Panc1 (cell line): Measurements from ENCODE around the gene ANO9. TPM values are rescaled to one million over a fixed set of nuclear protein-coding genes. Genes with fewer than 3 reads are reported as not detected.

Experiments
- ATAC-seq: fragments of 200-7000 bp; cut with Tn5 transposase; 2 replicates; pipeline ENCODE4 v1.9.1; 2020; ENCODE audit warnings: mild to moderate bottlenecking, moderate library complexity
- BruUV-seq: library from RNA; stranded (reverse); fragments of 400-500 nt; replicated peaks from 2 replicates; lab custom pipeline; 2021; lab: Mats Ljungman, UMichigan
- CTCF ChIA-PET: fragments of 300-600 bp; sonication (Branson Sonifier 250); formaldehyde crosslinking; loops from one replicate; lab custom pipeline; 2022; ENCODE audit warnings: antibody characterized with exemption; lab: Charles Lee
- POLR2A ChIA-PET: fragments of 300-600 bp; sonication (Branson Sonifier 250); formaldehyde crosslinking; loops from one replicate; lab custom pipeline; 2022; ENCODE audit warnings: antibody characterized with exemption; lab: Charles Lee
- DNase-seq: peaks from one replicate; pipeline ENCODE4 v3.0.0-alpha.2; 2010; ENCODE audit warnings: low read depth, low spot score
- H3K27ac ChIP-seq: 2 replicates; pipeline ENCODE4 v1.5.1; 2011; ENCODE audit warnings: mild to moderate bottlenecking, low read length, inconsistent platforms
- H3K27me3 ChIP-seq: fragments of 200-500 bp; sonication (Bioruptor generic); 2 replicates; pipeline ENCODE4 v1.6.0; 2014; ENCODE audit warnings: low read length, inconsistent platforms; ENCODE audit not compliant: control insufficient read depth, insufficient read depth
- H3K36me3 ChIP-seq: fragments of 200-500 bp; sonication (Bioruptor generic); 2 replicates; pipeline ENCODE4 v1.5.1; 2014; ENCODE audit warnings: inconsistent platforms, mild to moderate bottlenecking, low read length, moderate library complexity; ENCODE audit not compliant: control insufficient read depth, insufficient read depth
- H3K4me1 ChIP-seq: 2 replicates; pipeline ENCODE4 v1.5.1; 2011; ENCODE audit warnings: inconsistent platforms, mild to moderate bottlenecking, low read length, moderate library complexity; ENCODE audit not compliant: control insufficient read depth, insufficient read depth
- H3K4me3 ChIP-seq, 2 experiments: 2 replicates each; pipeline ENCODE4 v1.5.1; 2011 to 2012; ENCODE audit warnings: low read depth in 2 of 2, low read length in 2 of 2, mild to moderate bottlenecking in 2 of 2, inconsistent platforms in 1 of 2, moderate library complexity in 1 of 2
- H3K9me3 ChIP-seq: fragments of 200-500 bp; sonication (Bioruptor generic); 2 replicates; pipeline ENCODE4 v1.5.1; 2014; ENCODE audit warnings: low read depth, mild to moderate bottlenecking, inconsistent platforms, low read length, moderate library complexity; ENCODE audit not compliant: control insufficient read depth, insufficient read depth
- CTCF ChIP-seq: fragments of 450-650 bp; IDR thresholded peaks from 2 replicates; pipeline ENCODE4 v1.5.1; 2017; ENCODE audit warnings: mild to moderate bottlenecking
- POLR2AphosphoS5 ChIP-seq: IDR thresholded peaks from 2 replicates; pipeline ENCODE4 v1.6.1; 2012; ENCODE audit warnings: mild to moderate bottlenecking, low read depth, low read length, moderate library complexity
- REST ChIP-seq, 2 experiments: IDR thresholded peaks; 2 replicates each; pipeline ENCODE4 v1.6.1; 2011 to 2012; ENCODE audit warnings: low read depth in 2 of 2, control low read depth in 1 of 2, low read length in 1 of 2, mild to moderate bottlenecking in 1 of 2, moderate library complexity in 1 of 2; ENCODE audit not compliant: insufficient read depth in 1 of 2
- SIN3A ChIP-seq: IDR thresholded peaks from 2 replicates; pipeline ENCODE4 v1.6.1; 2012; ENCODE audit warnings: low read depth, mild to moderate bottlenecking, low read length, moderate library complexity, borderline replicate concordance; ENCODE audit not compliant: insufficient read depth
- TCF7L2 ChIP-seq: IDR thresholded peaks from 2 replicates; pipeline ENCODE4 v1.6.1; 2011; ENCODE audit warnings: mild to moderate bottlenecking, low read depth, low read length, inconsistent platforms
- in situ Hi-C: cut with HindIII; loops from 2 replicates; pipeline ENCODE4 v1.10.0; 2016; ENCODE audit warnings: low sequenced_read_pairs, low pct_unique_long_range_greater_than_20kb
- intact Hi-C: fragments of 100-400 bp; cut with micrococcal nuclease; formaldehyde crosslinking; loops from one replicate; pipeline ENCODE4 v1.10.0; 2022; ENCODE audit not compliant: unreplicated experiment
- total RNA-seq: library from RNA; stranded (reverse); gene quantifications from one replicate; pipeline ENCODE4 v1.2.1, GENCODE V29; 2021; ENCODE audit not compliant: unreplicated experiment

The ANO9 gene
- total RNA-seq, 1 experiment from 2014 or later: 61.4 TPM

GRCh38 chr11:381501-382072, 60.2 kb downstream of the ANO9 start:
- Histone ChIP-seq H3K9me3 (peaks cover 5% of the 10 kb centered on the region; the same call in 1 of the 2 replicates), H3K4me1 (no peaks in the 10 kb centered on the region; the same call in 1 of the 2 replicates), H3K27ac (no peak overlapping the region), H3K36me3 (no peaks in the 10 kb centered on the region; the same call in 1 of the 2 replicates), H3K4me3 (no peak overlapping the region), H3K27me3 (no peaks in the 10 kb centered on the region)
- intact Hi-C loops (no loop called here), in situ Hi-C loops (no loop called here)
- no peak for TF ChIP-seq REST (IDR thresholded peaks at IDR 0.05; ENCODE audit: insufficient read depth in 1 of 2, low read depth in 2 of 2, low read length in 1 of 2)
- no peak for TF ChIP-seq TCF7L2
- TF ChIP-seq POLR2AphosphoS5: no peak
- no peak for TF ChIP-seq CTCF
- TF ChIP-seq SIN3A: no peak
- ATAC-seq (no peak), DNase-seq (no peak)
- ChIA-PET POLR2A (no interaction called here), CTCF (no interaction called here)
- no TSS peak for BruUV-seq

GRCh38 chr11:380996-381395, 60.8 kb downstream of the ANO9 start:
- Histone ChIP-seq H3K4me3 (no peak overlapping the region), H3K36me3 (no peaks in the 10 kb centered on the region; the same call in 1 of the 2 replicates), H3K27me3 (no peaks in the 10 kb centered on the region), H3K9me3 (no peaks in the 10 kb centered on the region), H3K4me1 (no peaks in the 10 kb centered on the region; the same call in 1 of the 2 replicates), H3K27ac (no peak overlapping the region)
- TF ChIP-seq POLR2AphosphoS5: no peak
- DNase-seq: no peak
- BruUV-seq: no TSS peak
- ATAC-seq: no peak
- in situ Hi-C loops (no loop called here), intact Hi-C loops (no loop called here)
- ChIA-PET POLR2A (no interaction called here), CTCF (no interaction called here)

DNA sequence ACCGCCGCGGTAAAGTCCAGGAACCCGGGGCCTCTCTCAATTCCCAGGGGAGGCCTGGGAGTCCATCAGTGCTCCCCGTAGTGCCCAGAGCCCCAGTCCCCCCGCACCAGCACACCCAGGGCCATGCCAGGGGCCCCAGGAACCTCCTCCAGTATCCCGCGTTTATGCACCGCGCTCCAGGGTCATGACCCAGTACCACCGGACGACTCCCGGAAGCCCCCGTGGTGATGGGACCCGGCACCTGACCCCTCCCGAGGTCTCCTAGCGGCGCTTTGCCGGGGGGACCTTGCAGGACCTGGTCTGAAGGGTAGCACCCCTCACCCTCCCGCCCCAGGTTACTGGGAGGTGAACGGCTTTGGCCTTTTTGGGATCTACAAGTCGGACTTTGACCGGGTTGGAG, 61.3 kb downstream of the ANO9 start:
- ATAC-seq: no peak
- ChIA-PET CTCF (no interaction called here), POLR2A (no interaction called here)
- DNase-seq: no peak
- BruUV-seq: no TSS peak
- intact Hi-C loops: no loop called here
- Histone ChIP-seq H3K9me3 (no peaks in the 10 kb centered on the region), H3K27ac (no peak overlapping the region), H3K36me3 (no peaks in the 10 kb centered on the region; the same call in 1 of the 2 replicates), H3K27me3 (no peaks in the 10 kb centered on the region), H3K4me1 (no peaks in the 10 kb centered on the region; the same call in 1 of the 2 replicates), H3K4me3 (no peak overlapping the region)
- in situ Hi-C loops: no loop called here
- TF ChIP-seq REST (IDR thresholded peaks at IDR 0.05; ENCODE audit: insufficient read depth in 1 of 2, low read depth in 2 of 2, low read length in 1 of 2) (no peak), CTCF (no peak), SIN3A (no peak), POLR2AphosphoS5 (no peak), TCF7L2 (no peak)
